Measurements from ENCODE around the gene SPSB2.

DNA sequence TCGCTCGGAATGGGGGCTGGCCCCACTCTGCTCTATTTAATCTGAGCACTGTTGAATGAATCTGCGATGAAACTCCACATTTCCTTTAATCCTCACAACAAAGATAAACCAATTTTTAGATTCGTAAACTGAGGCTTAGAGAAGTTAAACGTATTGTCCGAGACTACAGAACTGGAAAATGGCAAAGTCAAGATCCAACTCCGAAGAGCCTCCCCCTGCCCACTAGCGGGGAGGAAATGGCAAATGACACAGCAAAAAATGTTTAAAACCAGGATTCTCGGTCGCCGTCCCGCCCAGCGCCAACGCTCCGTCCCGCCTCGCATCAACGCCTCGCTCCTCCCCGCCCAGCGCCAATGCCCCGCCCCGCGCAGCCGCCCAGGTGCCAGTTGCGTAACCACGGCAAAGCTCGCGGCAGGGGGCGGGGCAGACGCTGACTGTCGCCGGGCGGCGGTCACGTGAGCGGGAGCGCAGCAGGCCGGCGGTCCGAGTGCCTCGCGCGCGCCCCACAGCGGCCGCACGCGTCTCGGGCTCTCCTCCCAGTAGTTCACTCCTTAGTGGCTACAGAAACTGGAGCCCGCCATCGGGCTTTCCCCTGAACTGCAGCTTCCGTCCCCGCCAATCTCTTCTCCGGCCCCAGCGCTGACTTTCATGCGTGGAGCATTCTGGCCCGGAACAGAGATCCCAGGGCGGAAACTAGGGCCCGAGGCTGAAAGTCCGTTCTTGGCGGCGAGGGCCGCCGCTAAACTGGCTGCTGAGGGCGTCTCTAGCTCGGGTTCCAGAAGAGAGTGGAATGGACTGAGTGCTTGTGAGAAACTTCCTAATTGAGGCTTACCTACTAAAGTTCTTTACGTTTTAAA lies 17.9 kb upstream of the SPSB2 start:
- TF ChIP-seq, protein P1, sequence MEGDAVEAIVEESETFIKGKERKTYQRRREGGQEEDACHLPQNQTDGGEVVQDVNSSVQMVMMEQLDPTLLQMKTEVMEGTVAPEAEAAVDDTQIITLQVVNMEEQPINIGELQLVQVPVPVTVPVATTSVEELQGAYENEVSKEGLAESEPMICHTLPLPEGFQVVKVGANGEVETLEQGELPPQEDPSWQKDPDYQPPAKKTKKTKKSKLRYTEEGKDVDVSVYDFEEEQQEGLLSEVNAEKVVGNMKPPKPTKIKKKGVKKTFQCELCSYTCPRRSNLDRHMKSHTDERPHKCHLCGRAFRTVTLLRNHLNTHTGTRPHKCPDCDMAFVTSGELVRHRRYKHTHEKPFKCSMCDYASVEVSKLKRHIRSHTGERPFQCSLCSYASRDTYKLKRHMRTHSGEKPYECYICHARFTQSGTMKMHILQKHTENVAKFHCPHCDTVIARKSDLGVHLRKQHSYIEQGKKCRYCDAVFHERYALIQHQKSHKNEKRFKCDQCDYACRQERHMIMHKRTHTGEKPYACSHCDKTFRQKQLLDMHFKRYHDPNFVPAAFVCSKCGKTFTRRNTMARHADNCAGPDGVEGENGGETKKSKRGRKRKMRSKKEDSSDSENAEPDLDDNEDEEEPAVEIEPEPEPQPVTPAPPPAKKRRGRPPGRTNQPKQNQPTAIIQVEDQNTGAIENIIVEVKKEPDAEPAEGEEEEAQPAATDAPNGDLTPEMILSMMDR (conservative IDR thresholded peaks at IDR 0.05): peak; percentile 99
- no peak for TF ChIP-seq ZFX (IDR thresholded peaks at IDR 0.05)

All from C4-2B (cell line).